Neuronal stem cell (in vitro differentiated cells): ENCODE data around the gene FAM53C.

Experiments
- DNase-seq: peaks from one replicate; pipeline ENCODE4 v3.0.0-alpha.2; 2013; ENCODE audit warnings: low spot score
- H2AFZ ChIP-seq: one replicate; pipeline ENCODE4 v1.6.1; 2013; ENCODE audit warnings: mild to moderate bottlenecking, low read length, inconsistent platforms
- H2AK5ac ChIP-seq: 2 replicates; pipeline ENCODE4 v1.6.1; 2013; ENCODE audit warnings: low read depth, mild to moderate bottlenecking, inconsistent platforms, low read length, moderate library complexity, mixed read lengths
- H2BK120ac ChIP-seq: 2 replicates; pipeline ENCODE4 v1.6.1; 2013; ENCODE audit warnings: low read depth, mild to moderate bottlenecking, inconsistent platforms, low read length, moderate library complexity, mixed read lengths
- H2BK12ac ChIP-seq: one replicate; pipeline ENCODE4 v1.6.1; 2013; ENCODE audit warnings: low read length, inconsistent platforms
- H2BK15ac ChIP-seq: 2 replicates; pipeline ENCODE4 v1.6.1; 2013; ENCODE audit warnings: mild to moderate bottlenecking, low read length, inconsistent platforms, mixed read lengths
- H2BK5ac ChIP-seq: one replicate; pipeline ENCODE4 v1.6.1; 2013; ENCODE audit warnings: inconsistent platforms, mild to moderate bottlenecking, low read length, moderate library complexity
- H3K14ac ChIP-seq: one replicate; pipeline ENCODE4 v1.6.1; 2013; ENCODE audit warnings: low read length, inconsistent platforms
- H3K18ac ChIP-seq: 2 replicates; pipeline ENCODE4 v1.6.1; 2013; ENCODE audit warnings: low read length, inconsistent platforms
- H3K23ac ChIP-seq: 2 replicates; pipeline ENCODE4 v1.6.1; 2013; ENCODE audit warnings: low read depth, mild to moderate bottlenecking, mixed read lengths, low read length, inconsistent platforms; ENCODE audit not compliant: poor library complexity
- H3K27ac ChIP-seq: replicated peaks from 3 replicates; pipeline ENCODE4 v1.5.1; 2013; ENCODE audit warnings: low read length, inconsistent platforms
- H3K27me3 ChIP-seq, 3 experiments: 2 replicates each; pipeline ENCODE4 v1.6.1; 2013; ENCODE audit warnings: low read length in 3 of 3, mild to moderate bottlenecking in 2 of 3, inconsistent platforms in 1 of 3, low read depth in 1 of 3, mixed read lengths in 1 of 3, moderate library complexity in 1 of 3; ENCODE audit not compliant: control insufficient read depth in 3 of 3, insufficient read depth in 3 of 3
- H3K36me3 ChIP-seq, 2 donors: replicated peaks in 1 of 2; 2 replicates each; pipeline ENCODE4 v1.6.1; 2013; ENCODE audit warnings: low read length in 2 of 2; ENCODE audit not compliant: control insufficient read depth in 2 of 2, insufficient read depth in 2 of 2
- H3K4ac ChIP-seq: 2 replicates; pipeline ENCODE4 v1.6.1; 2013; ENCODE audit warnings: inconsistent platforms, mild to moderate bottlenecking, low read length, moderate library complexity
- H3K4me1 ChIP-seq, 2 donors: 1 replicate in 1 of 2; 2 replicates in 1 of 2; pipeline ENCODE4 v1.6.1; 2013; ENCODE audit warnings: low read length in 2 of 2, low read depth in 1 of 2; ENCODE audit not compliant: control insufficient read depth in 2 of 2, insufficient read depth in 1 of 2
- H3K4me2 ChIP-seq: one replicate; pipeline ENCODE4 v1.6.1; 2013; ENCODE audit warnings: mild to moderate bottlenecking, low read length, inconsistent platforms; ENCODE audit not compliant: insufficient read depth, poor library complexity, severe bottlenecking
- H3K4me3 ChIP-seq, 2 donors: 2 replicates each; pipeline ENCODE4 v1.5.1; 2013; ENCODE audit warnings: low read length in 2 of 2, mild to moderate bottlenecking in 2 of 2, inconsistent platforms in 1 of 2, moderate library complexity in 1 of 2
- H3K79me1 ChIP-seq: one replicate; pipeline ENCODE4 v1.6.1; 2013; ENCODE audit warnings: low read depth, mild to moderate bottlenecking, inconsistent platforms, low read length, moderate library complexity
- H3K9ac ChIP-seq: one replicate; pipeline ENCODE4 v1.6.1; 2013; ENCODE audit warnings: mild to moderate bottlenecking, low read depth, low read length, inconsistent platforms; ENCODE audit not compliant: poor library complexity
- H3K9me3 ChIP-seq, 2 donors: replicated peaks in 1 of 2; 2 replicates each; pipeline versions ENCODE3 to v1.6.1; 2013; ENCODE audit warnings: low read length in 2 of 2, mild to moderate bottlenecking in 2 of 2, inconsistent platforms in 1 of 2, low read depth in 1 of 2, mixed read lengths in 1 of 2, moderate library complexity in 1 of 2; ENCODE audit not compliant: control insufficient read depth in 2 of 2, insufficient read depth in 1 of 2
- H4K8ac ChIP-seq: one replicate; pipeline ENCODE4 v1.6.1; 2013; ENCODE audit warnings: low read depth, mild to moderate bottlenecking, inconsistent platforms, low read length, moderate library complexity
- H4K91ac ChIP-seq: one replicate; pipeline ENCODE4 v1.6.1; 2013; ENCODE audit warnings: low read length, low read depth, mild to moderate bottlenecking, inconsistent platforms; ENCODE audit not compliant: poor library complexity
- WGBS, 2 donors: extraction: QIAGEN DNeasy Blood & Tissue Kit; methylation state at CpG; one replicate each; pipeline ENCODE4 v1.1.7; 2013; ENCODE audit warnings: missing lambda C conversion rate in 2 of 2, mixed read lengths in 1 of 2; ENCODE audit not compliant: insufficient read length in 2 of 2, insufficient replicate concordance in 1 of 2; ENCODE audit errors: extremely low coverage in 2 of 2; 5-methylcytosine and 5-hydroxymethylcytosine counted together

Gene FAM53C

GRCh38 chr5:138372653-138373052 lies 34.6 kb downstream of the FAM53C start:
- no peak overlapping the region for H3K27ac ChIP-seq

GRCh38 chr5:138382347-138382746 lies 44.3 kb downstream of the FAM53C start:
- no peak overlapping the region for H2AK5ac ChIP-seq
- H3K4ac ChIP-seq = no peak overlapping the region
- no peak overlapping the region for H3K4me2 ChIP-seq
- no peak overlapping the region for H3K4me3 ChIP-seq
- H2AFZ ChIP-seq = no peak overlapping the region
- no peak overlapping the region for H3K14ac ChIP-seq
- no peak overlapping the region for H4K8ac ChIP-seq
- H3K27me3 ChIP-seq = no peaks in the 10 kb centered on the region
- H3K9ac ChIP-seq = no peak overlapping the region
- no peak overlapping the region for H2BK12ac ChIP-seq
- H3K27ac ChIP-seq = no peak overlapping the region
- no peak overlapping the region for H3K18ac ChIP-seq
- H3K9me3 ChIP-seq = no peaks in the 10 kb centered on the region
- no peak overlapping the region for H3K23ac ChIP-seq
- no CpG with 5 or more reads among the region's 8 CpGs for WGBS, 2 donors
- H2BK15ac ChIP-seq = no peak overlapping the region
- no peak overlapping the region for H2BK120ac ChIP-seq
- no peak overlapping the region for H4K91ac ChIP-seq
- no peaks in the 10 kb centered on the region for H3K79me1 ChIP-seq
- H2BK5ac ChIP-seq = no peak overlapping the region
- H3K36me3 ChIP-seq = peaks cover 15 to 90% of the 10 kb centered on the region in 2 donors
- no peak for DNase-seq
- H3K4me1 ChIP-seq = no peaks in the 10 kb centered on the region

More at GRCh38 chr5:138372653-138373052, 34.6 kb downstream of the FAM53C start:
- Histone ChIP-seq H3K9me3 (no peaks in the 10 kb centered on the region), H3K9ac (no peak overlapping the region), H2BK12ac (no peak overlapping the region), H2AFZ (no peak overlapping the region), H2BK120ac (no peak overlapping the region), H3K79me1 (peaks cover 2% of the 10 kb centered on the region), H3K4me3 (no peak overlapping the region), H3K4ac (no peak overlapping the region), H4K8ac (no peak overlapping the region), H3K23ac (no peak overlapping the region), H3K18ac (no peak overlapping the region), H3K4me2 (no peak overlapping the region), H2BK15ac (no peak overlapping the region), H4K91ac (no peak overlapping the region), H3K36me3 (peaks cover 5 to 55% of the 10 kb centered on the region in 2 donors), H3K14ac (no peak overlapping the region), H3K4me1 (peaks cover 0 to 1% of the 10 kb centered on the region in 2 donors), H3K27me3 (no peaks in the 10 kb centered on the region), H2BK5ac (no peak overlapping the region), H2AK5ac (no peak overlapping the region)
- no CpG with 5 or more reads among the region's 5 CpGs for WGBS, 2 donors
- DNase-seq = no peak

- WGBS, 2 donors = no CpG with 5 or more reads among the region's 1 CpG
- Histone ChIP-seq H3K18ac (no peak overlapping the region), H3K9me3 (no peaks in the 10 kb centered on the region)
These were observed 47.6 kb downstream of the FAM53C start for GRCh38 chr5:138385660-138386059.

GRCh38 chr5:138386290-138386689 lies 48.2 kb downstream of the FAM53C start:
- no peak overlapping the region for H3K4me2 ChIP-seq
- H4K91ac ChIP-seq = no peak overlapping the region
- H3K79me1 ChIP-seq = no peaks in the 10 kb centered on the region
- H2AFZ ChIP-seq = no peak overlapping the region
- no peak overlapping the region for H3K4ac ChIP-seq
- WGBS, 2 donors = no CpG with 5 or more reads among the region's 10 CpGs
- no peaks in the 10 kb centered on the region for H3K27me3 ChIP-seq
- peaks cover 15 to 84% of the 10 kb centered on the region in 2 donors for H3K36me3 ChIP-seq
- H3K23ac ChIP-seq = no peak overlapping the region
- no peak overlapping the region for H3K18ac ChIP-seq
- no peak overlapping the region for H2BK12ac ChIP-seq
- H3K9ac ChIP-seq = no peak overlapping the region
- DNase-seq = no peak
- H2AK5ac ChIP-seq = no peak overlapping the region
- H3K9me3 ChIP-seq = no peaks in the 10 kb centered on the region
- no peak overlapping the region for H3K4me3 ChIP-seq
- no peak overlapping the region for H3K27ac ChIP-seq
- no peak overlapping the region for H2BK5ac ChIP-seq
- H2BK120ac ChIP-seq = no peak overlapping the region
- H3K4me1 ChIP-seq = peaks cover 0 to 2% of the 10 kb centered on the region in 2 donors
- no peak overlapping the region for H4K8ac ChIP-seq
- H2BK15ac ChIP-seq = no peak overlapping the region
- H3K14ac ChIP-seq = no peak overlapping the region

More at GRCh38 chr5:138385660-138386059, 47.6 kb downstream of the FAM53C start:
- Histone ChIP-seq H3K14ac (no peak overlapping the region), H3K79me1 (no peaks in the 10 kb centered on the region), H3K36me3 (peaks cover 15 to 84% of the 10 kb centered on the region in 2 donors), H3K4me1 (no peaks in the 10 kb centered on the region), H3K27me3 (no peaks in the 10 kb centered on the region), H3K4ac (no peak overlapping the region), H4K8ac (no peak overlapping the region), H2BK15ac (no peak overlapping the region), H2BK12ac (no peak overlapping the region), H2BK120ac (no peak overlapping the region), H2BK5ac (no peak overlapping the region), H3K27ac (no peak overlapping the region), H3K4me3 (no peak overlapping the region), H2AK5ac (no peak overlapping the region), H3K9ac (no peak overlapping the region), H3K4me2 (no peak overlapping the region), H3K23ac (no peak overlapping the region), H4K91ac (no peak overlapping the region), H2AFZ (no peak overlapping the region)
- no peak for DNase-seq
